HEK293 (cell line): Measurements from ENCODE around the gene GSC.

Source experiments
- CTCF ChIA-PET: fragments of 350-600 bp; formaldehyde crosslinking; extraction: SDS; loops from one replicate; lab custom pipeline; 2021; ENCODE audit warnings: antibody characterized with exemption; lab: Yijun Ruan, JAX
- POLR2A ChIA-PET: fragments of 300-600 bp; formaldehyde crosslinking; extraction: SDS; loops from one replicate; lab custom pipeline; 2020; ENCODE audit warnings: antibody characterized with exemption, inconsistent platforms; lab: Yijun Ruan, JAX
- H3K27ac ChIP-seq: fragments of 200-500 bp; sonication (Bioruptor generic); 2 replicates; pipeline ENCODE4 v1.5.1; 2014; ENCODE audit warnings: low read depth, low read length, control low read depth, inconsistent platforms; ENCODE audit errors: extremely low read depth
- H3K36me3 ChIP-seq, 2 experiments: fragments of 200-500 bp in 1 of 2; sonication (Bioruptor generic) in 1 of 2; 1 replicate in 1 of 2; 2 replicates in 1 of 2; pipeline ENCODE4 v1.5.1; 2014 to 2017; ENCODE audit warnings: inconsistent platforms in 2 of 2, low read length in 2 of 2; ENCODE audit not compliant: control insufficient read depth in 2 of 2, insufficient read depth in 1 of 2
- H3K4me1 ChIP-seq: fragments of 200-500 bp; sonication (Bioruptor generic); 2 replicates; pipeline ENCODE4 v1.5.1; 2014; ENCODE audit warnings: mild to moderate bottlenecking, low read length, inconsistent platforms; ENCODE audit not compliant: control insufficient read depth, insufficient read depth
- H3K4me3 ChIP-seq: 2 replicates; pipeline ENCODE4 v1.5.1; 2011; ENCODE audit warnings: low read depth, mild to moderate bottlenecking, control low read depth, low read length, moderate library complexity
- H3K9me3 ChIP-seq: fragments of 200-500 bp; sonication (Bioruptor generic); 2 replicates; pipeline ENCODE4 v1.5.1; 2014; ENCODE audit warnings: low read depth, low read length, inconsistent platforms; ENCODE audit not compliant: control insufficient read depth, insufficient read depth
- BCL6B ChIP-seq: fragments of 450-650 bp; formaldehyde crosslinking; IDR thresholded peaks from 2 replicates; pipeline ENCODE4 v1.5.1; 2017; ENCODE audit warnings: missing biosample characterization, missing genetic modification characterization
- CTCF ChIP-seq: fragments of 450-650 bp; formaldehyde crosslinking; IDR thresholded peaks from 2 replicates; pipeline ENCODE4 v1.5.1; 2016; ENCODE audit warnings: missing biosample characterization, missing genetic modification characterization
- KLF10 ChIP-seq: fragments of 450-650 bp; IDR thresholded peaks from 2 replicates; pipeline ENCODE4 v1.5.1; 2018; ENCODE audit warnings: missing biosample characterization, mild to moderate bottlenecking, missing genetic modification characterization
- KLF16 ChIP-seq: fragments of 450-650 bp; formaldehyde crosslinking; IDR thresholded peaks from 2 replicates; pipeline ENCODE4 v1.5.1; 2017; ENCODE audit warnings: missing biosample characterization, missing genetic modification characterization
- KLF9 ChIP-seq: fragments of 450-650 bp; formaldehyde crosslinking; IDR thresholded peaks from 2 replicates; pipeline ENCODE4 v1.5.1; 2016; ENCODE audit warnings: missing biosample characterization, missing genetic modification characterization, low read depth
- OSR2 ChIP-seq: fragments of 450-650 bp; formaldehyde crosslinking; IDR thresholded peaks from 2 replicates; pipeline ENCODE4 v1.5.1; 2016; ENCODE audit warnings: missing biosample characterization, missing genetic modification characterization
- PRDM10 ChIP-seq: fragments of 450-650 bp; formaldehyde crosslinking; IDR thresholded peaks from 2 replicates; pipeline ENCODE4 v1.5.1; 2016; ENCODE audit warnings: missing biosample characterization, missing genetic modification characterization
- YY1 ChIP-seq: fragments of 450-650 bp; formaldehyde crosslinking; IDR thresholded peaks from 2 replicates; pipeline ENCODE4 v1.5.1; 2018; ENCODE audit warnings: missing biosample characterization, missing genetic modification characterization
- ZBTB21 ChIP-seq: fragments of 450-650 bp; formaldehyde crosslinking; IDR thresholded peaks from 2 replicates; pipeline ENCODE4 v1.5.1; 2017; ENCODE audit warnings: missing biosample characterization, missing genetic modification characterization
- ZBTB26 ChIP-seq: fragments of 450-650 bp; formaldehyde crosslinking; optimal IDR thresholded peaks from 2 replicates; pipeline ENCODE3; 2016; ENCODE audit warnings: missing biosample characterization, mild to moderate bottlenecking, missing genetic modification characterization
- ZNF155 ChIP-seq: fragments of 450-650 bp; formaldehyde crosslinking; IDR thresholded peaks from 2 replicates; pipeline ENCODE4 v1.5.1; 2016; ENCODE audit warnings: missing biosample characterization, missing genetic modification characterization
- ZNF202 ChIP-seq: fragments of 450-650 bp; formaldehyde crosslinking; IDR thresholded peaks from 2 replicates; pipeline ENCODE4 v1.5.1; 2016; ENCODE audit warnings: missing biosample characterization, missing genetic modification characterization, borderline replicate concordance
- ZNF292 ChIP-seq: fragments of 450-650 bp; formaldehyde crosslinking; IDR thresholded peaks from 2 replicates; pipeline ENCODE4 v1.5.1; 2016; ENCODE audit warnings: low read depth, missing biosample characterization, missing genetic modification characterization, borderline replicate concordance
- ZNF335 ChIP-seq: fragments of 450-650 bp; formaldehyde crosslinking; conservative IDR thresholded peaks from 2 replicates; pipeline ENCODE4 v1.5.1; 2016; ENCODE audit warnings: missing biosample characterization, missing genetic modification characterization
- ZNF341 ChIP-seq: fragments of 450-650 bp; formaldehyde crosslinking; IDR thresholded peaks from 2 replicates; pipeline ENCODE4; 2016; ENCODE audit warnings: low read depth, missing biosample characterization, missing genetic modification characterization
- ZNF391 ChIP-seq: fragments of 450-650 bp; formaldehyde crosslinking; IDR thresholded peaks from 2 replicates; pipeline ENCODE4 v1.5.1; 2016; ENCODE audit warnings: low read depth, missing biosample characterization, missing genetic modification characterization, borderline replicate concordance
- ZNF555 ChIP-seq: fragments of 450-650 bp; formaldehyde crosslinking; conservative IDR thresholded peaks from 2 replicates; pipeline ENCODE4 v1.5.1; 2017; ENCODE audit warnings: missing biosample characterization, mild to moderate bottlenecking, missing genetic modification characterization, inconsistent platforms
- ZNF629 ChIP-seq: fragments of 450-650 bp; formaldehyde crosslinking; IDR thresholded peaks from 2 replicates; pipeline ENCODE4 v1.5.1; 2017; ENCODE audit warnings: missing biosample characterization, missing genetic modification characterization
- ZNF670 ChIP-seq: fragments of 450-650 bp; formaldehyde crosslinking; IDR thresholded peaks from 2 replicates; pipeline ENCODE4 v1.5.1; 2016; ENCODE audit warnings: missing biosample characterization, missing genetic modification characterization, low read depth
- ZNF707 ChIP-seq: fragments of 450-650 bp; formaldehyde crosslinking; IDR thresholded peaks from 2 replicates; pipeline ENCODE4 v1.5.1; 2016; ENCODE audit warnings: missing biosample characterization, missing genetic modification characterization
- ZNF830 ChIP-seq: fragments of 450-650 bp; IDR thresholded peaks from 2 replicates; pipeline ENCODE4 v1.5.0; 2018; ENCODE audit warnings: missing biosample characterization, missing genetic modification characterization, low read depth, mild to moderate bottlenecking, moderate library complexity

GSC gene

GRCh38 chr14:94771158-94771905 lies 1.4 kb upstream of the GSC start:
- no peak overlapping the region for H3K4me3 ChIP-seq
- POLR2A ChIA-PET = no interaction called here
- no peaks in the 10 kb centered on the region for H3K4me1 ChIP-seq
- no peak for TF ChIP-seq ZNF707 (tag by site-specific recombination)
- no peaks in the 10 kb centered on the region for H3K9me3 ChIP-seq
- H3K36me3 ChIP-seq = peaks cover 0 to 16% of the 10 kb centered on the region in 2 experiments; a peak in 1 of 3 replicates
- no peak overlapping the region for H3K27ac ChIP-seq
- CTCF ChIA-PET = no interaction called here

GRCh38 chr14:94770815-94771157 lies 873 bp upstream of the GSC start:
- ChIA-PET POLR2A (no interaction called here), CTCF (no interaction called here)
- TF ChIP-seq ZNF555 (tag by site-specific recombination) (no peak), BCL6B (no peak), YY1 (tag by site-specific recombination) (no peak), ZBTB26 (tag by site-specific recombination) (no peak), KLF16 (tag by site-specific recombination) (no peak), ZNF202 (tag by site-specific recombination) (no peak), ZNF830 (no peak), OSR2 (tag by site-specific recombination) (no peak), ZNF391 (tag by site-specific recombination) (no peak), KLF9 (no peak), CTCF (tag by site-specific recombination) (no peak), ZNF629 (tag by site-specific recombination) (no peak), ZNF155 (tag by site-specific recombination) (no peak), ZNF292 (no peak)
- Histone ChIP-seq H3K4me3 (no peak overlapping the region), H3K36me3 (peaks cover 0 to 16% of the 10 kb centered on the region in 2 experiments; a peak in 1 of 3 replicates), H3K4me1 (no peaks in the 10 kb centered on the region), H3K27ac (no peak overlapping the region), H3K9me3 (no peaks in the 10 kb centered on the region)

- Histone ChIP-seq H3K36me3 (peaks cover 0 to 16% of the 10 kb centered on the region in 2 experiments; a peak in 1 of 3 replicates), H3K4me1 (no peaks in the 10 kb centered on the region), H3K27ac (no peak overlapping the region), H3K4me3 (peak overlapping the region; percentile 65), H3K9me3 (no peaks in the 10 kb centered on the region)
- CTCF ChIA-PET = no interaction called here
- POLR2A ChIA-PET = interaction anchor here (0.5 to 0.8 kb wide), 7 partner anchors 20 to 385 kb away, joined by 3 to 6 read pairs (median 4); no protein-coding TSS in a partner anchor
- TF ChIP-seq ZNF341 (no peak), ZNF629 (tag by site-specific recombination) (0 out of 2 replicates have a peak, but pooled peaks have one; percentile 69), ZBTB21 (tag by site-specific recombination) (peak; percentile 55; the same call in 1 of the 2 replicates), PRDM10 (tag by site-specific recombination) (0 out of 2 replicates have a peak, but pooled peaks have one; percentile 2), ZNF202 (tag by site-specific recombination) (no peak), ZNF335 (tag by site-specific recombination) (peak; percentile 48; the same call in 1 of the 2 replicates), KLF10 (tag by site-specific recombination) (no peak), ZNF670 (tag by site-specific recombination) (no peak)
Measured at GRCh38 chr14:94770251-94770749, 387 bp upstream of the GSC start.
